TTC549 (cell line): ENCODE results near the gene ZNF584.
"Not testable (repeated sequence)": the region's sequence is repeated elsewhere in the genome, so short reads cannot be mapped to it uniquely, and the experiment has no call there.

Experiments used
- FAIRE-seq: peaks from 2 replicates; lab custom pipeline; 2012; peaks lifted over from hg19 to GRCh38; lab: Jason Lieb, UNC

Gene ZNF584

DNA sequence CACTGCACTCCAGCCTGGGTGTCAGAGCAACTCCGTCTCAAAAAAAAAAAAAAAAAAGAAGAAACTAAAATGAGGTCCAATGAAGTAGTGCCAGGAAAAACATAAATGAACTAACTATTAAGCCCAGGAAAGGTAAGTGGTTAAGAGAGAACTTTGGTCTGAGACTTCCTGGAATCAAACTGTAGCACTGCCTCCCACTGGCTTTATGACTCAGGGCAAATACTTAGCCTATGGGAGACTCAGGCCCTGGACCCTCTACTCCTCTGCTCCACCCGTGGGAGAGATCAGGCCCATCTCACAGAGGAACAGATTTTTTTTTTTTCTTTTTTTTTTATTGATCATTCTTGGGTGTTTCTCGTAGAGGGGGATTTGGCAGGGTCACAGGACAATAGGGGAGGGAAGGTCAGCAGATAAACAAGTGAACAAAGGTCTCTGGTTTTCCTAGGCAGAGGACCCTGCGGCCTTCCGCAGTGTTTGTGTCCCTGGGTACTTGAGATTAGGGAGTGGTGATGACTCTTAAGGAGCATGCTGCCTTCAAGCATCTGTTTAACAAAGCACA, 4.5 kb upstream of the ZNF584 start:
- FAIRE-seq: not testable (repeated sequence)

DNA sequence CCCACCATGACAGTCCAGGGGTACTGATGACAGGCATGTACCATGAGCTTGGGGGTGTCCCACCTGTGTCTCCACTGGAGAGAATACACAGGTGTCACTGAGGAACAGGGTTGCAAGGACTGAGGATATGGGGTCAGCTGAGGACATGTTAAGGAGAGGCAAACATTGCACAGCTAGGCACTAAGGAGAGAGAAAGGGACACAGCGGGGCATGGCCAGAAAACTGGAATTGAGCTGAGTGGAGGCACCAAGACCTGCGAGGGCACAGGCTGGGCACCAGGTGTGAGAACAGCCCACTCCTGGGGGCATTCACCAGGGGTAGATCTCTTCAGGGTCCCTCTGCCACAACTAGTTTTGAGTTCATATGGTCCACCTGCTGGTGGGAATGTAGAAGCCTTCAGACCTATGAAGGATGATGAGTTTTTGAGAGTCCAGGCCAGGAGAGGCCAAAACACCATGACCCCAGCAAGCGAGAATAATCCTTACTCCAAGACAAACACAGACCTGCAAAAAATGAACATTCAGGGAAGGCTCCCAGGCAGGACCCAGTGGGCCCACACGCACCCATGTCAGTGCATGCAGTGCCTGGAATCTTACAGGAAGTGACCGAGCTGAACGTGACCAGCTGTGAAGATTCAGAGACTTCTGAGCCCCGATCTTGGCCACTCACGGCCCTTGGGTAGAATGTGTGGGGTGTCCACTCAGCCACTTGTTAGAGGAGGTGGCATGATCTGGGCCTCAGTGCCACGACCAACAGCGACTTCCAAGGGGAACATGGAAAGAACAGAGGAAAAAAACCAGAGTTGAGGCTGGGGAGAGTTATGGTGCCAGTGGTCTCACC, 1.4 kb upstream of the ZNF584 start:
- FAIRE-seq: no peak

GRCh38 chr19:58407658-58408151, 744 bp upstream of the ZNF584 start:
- no peak for FAIRE-seq

GRCh38 chr19:58409010-58409790, 751 bp downstream of the ZNF584 start:
- no peak for FAIRE-seq

DNA sequence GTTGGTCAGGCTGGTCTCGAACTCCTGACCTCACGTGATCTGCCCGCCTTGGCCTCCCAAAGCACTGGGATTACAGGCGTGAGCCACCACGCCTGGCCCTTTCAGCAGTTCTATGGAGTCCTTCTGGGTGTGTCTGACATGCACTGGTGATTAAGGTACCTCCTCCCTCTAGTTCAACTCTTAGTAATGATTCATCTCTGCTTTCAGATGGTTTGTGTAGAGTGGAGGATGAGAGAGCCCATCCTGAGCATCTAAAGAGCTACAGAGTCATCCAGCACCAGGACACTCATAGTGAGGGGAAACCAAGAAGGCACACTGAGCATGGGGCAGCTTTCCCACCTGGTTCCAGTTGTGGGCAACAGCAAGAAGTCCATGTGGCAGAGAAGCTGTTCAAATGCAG, 8.2 kb downstream of the ZNF584 start:
- no peak for FAIRE-seq

DNA sequence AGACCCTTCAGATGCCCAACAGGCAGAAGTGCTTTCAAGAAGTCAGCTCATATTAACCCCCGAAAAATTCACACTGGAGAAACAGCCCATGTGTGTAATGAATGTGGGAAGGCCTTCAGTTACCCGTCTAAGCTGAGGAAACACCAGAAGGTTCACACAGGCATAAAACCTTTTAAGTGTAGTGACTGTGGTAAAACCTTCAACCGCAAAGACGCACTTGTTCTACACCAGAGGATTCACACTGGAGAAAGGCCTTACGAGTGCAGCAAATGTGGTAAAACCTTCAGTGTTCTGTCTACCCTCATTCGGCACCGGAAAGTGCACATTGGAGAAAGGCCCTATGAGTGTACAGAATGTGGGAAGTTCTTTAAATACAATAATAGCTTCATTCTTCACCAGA, 8.6 kb downstream of the ZNF584 start:
- FAIRE-seq: no peak

DNA sequence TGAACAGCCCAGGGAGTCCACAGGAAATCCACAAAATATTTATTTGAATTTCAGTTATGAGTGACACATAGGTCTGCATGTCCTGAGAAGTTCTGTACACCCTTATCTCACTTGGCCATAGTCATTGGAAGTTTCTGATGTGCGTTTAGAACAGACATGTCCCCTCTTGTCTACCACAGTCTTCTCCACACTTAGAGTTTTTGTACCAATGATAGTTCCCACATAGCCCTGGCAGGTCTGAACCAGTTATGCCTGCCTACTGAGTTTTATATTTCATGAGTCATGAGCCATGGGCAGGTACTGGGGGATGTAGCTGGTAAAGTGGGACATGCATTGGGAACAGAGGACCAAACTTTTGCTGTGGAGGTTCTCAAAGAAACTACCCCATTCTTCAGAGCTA, 20.2 kb downstream of the ZNF584 start:
- no peak for FAIRE-seq

- FAIRE-seq: no peak
These were observed 21.3 kb downstream of the ZNF584 start for GRCh38 chr19:58429745-58430144.

DNA sequence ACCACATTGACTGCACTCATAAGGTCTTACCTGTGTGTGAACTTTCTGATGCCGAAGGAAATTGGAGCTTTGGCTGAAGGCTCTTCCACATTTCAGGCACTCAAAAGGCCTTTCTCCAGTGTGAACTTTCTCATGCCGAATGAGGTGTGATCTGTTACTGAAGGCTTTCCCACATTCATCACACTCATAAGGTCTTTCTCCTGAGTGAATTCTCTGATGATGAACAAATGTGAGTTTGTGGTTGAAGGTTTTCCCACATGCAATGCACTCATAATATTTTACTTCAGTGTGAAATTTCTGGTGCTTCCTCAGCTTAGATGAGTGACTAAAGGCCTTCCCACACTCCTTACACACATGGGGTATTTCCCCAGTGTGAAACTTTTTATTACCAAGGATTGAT, 25.8 kb downstream of the ZNF584 start:
- FAIRE-seq: no peak

DNA sequence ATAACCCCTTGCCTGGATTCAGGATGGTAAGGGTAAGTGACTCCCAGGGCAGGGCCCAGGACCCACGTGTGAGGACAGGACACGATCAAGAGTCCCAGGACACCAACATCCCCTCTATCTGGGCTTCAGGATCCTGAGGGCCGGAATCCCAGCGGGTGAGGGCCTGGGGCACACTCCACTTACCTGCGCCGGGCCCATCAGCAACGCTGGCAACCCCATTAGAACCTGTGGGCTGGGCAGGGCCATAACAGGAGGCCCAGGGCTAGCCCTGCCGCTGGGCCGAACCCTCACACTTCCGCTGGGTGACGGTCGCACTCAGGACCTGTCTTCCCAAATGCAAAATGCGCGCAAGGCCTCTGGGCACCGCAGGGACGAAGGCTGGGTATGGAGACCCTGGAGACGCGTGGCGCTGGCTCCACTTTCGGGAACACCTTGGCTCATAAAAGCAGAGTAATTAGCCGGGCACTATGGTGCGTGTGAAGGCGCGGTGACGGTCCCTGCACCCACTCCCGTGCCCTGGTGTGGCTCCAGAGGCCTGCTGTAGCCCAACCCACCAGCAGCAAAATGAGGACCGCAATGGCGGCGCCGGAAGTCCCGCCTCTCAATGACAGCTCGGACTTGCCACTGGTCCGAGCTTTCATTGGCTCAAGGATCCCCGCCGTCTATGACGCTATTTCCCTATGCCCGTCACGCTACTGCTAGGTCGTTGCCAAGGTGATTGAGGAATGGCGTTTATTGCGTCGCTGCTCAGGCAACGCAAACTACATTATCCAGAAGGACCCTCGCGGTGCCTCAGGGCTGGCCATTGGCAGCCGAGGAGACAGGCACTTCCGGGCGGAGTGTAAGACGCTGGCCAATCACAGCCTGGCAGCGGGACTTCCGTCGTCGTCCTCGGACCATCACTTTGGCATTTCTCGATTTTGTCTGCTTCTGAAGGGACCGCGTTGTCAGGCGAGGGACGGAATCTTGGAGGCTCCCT, 31.4 kb downstream of the ZNF584 start, which contains the start of gene ZNF132:
ZNF132 (minus strand) TSS at position 578 of the 979 bp plus-strand sequence; CDS start at position 246, 332 bp downstream.
- peak; percentile 98 for FAIRE-seq

DNA sequence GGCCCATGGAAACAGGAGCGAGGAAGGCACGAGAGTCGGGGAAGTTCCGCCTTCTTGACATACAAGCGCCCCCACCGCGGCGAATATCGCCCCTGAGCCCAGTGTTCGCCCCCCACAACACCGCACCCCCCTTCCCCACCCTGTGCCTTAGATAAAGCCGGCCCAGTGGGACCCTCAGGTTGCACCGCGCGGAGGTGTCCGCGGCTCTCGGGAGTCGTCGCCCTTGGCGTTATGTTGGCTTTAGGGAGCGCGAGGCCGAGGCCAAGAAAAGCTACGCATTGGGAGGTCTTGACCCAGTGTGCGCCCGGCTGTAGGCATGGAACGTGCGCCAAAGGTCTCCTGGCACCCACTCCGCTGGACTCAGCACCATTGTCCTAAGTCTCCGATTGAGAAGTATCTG, 32.1 kb downstream of the ZNF584 start:
- no peak for FAIRE-seq

GRCh38 chr19:58442986-58443385, 34.5 kb downstream of the ZNF584 start:
- not testable (repeated sequence) for FAIRE-seq

DNA sequence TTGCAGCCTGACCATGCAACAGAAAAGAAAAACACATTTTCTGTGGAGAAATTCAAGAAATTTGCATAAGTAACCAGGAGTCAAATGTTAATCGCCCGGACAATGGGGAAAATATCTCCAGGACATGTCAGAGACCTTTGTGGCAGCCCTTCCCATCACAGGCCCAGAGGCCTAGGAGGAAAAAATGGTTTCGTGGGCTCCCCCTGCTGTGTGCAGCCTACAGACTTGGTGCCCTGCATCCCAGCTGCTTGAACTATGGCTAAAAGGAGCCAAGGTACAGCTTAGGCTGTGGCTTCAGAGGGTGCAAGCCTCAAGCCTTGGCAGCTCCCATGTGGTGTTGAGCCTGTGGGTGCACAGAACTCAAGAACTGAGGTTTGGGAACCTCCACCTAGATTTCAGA, 40.4 kb downstream of the ZNF584 start:
- FAIRE-seq: not testable (repeated sequence)

- not testable (repeated sequence) for FAIRE-seq
These were observed 41.5 kb downstream of the ZNF584 start for GRCh38 chr19:58449980-58450379.

GRCh38 chr19:58450856-58451357, 42.5 kb downstream of the ZNF584 start:
- FAIRE-seq: no peak

DNA sequence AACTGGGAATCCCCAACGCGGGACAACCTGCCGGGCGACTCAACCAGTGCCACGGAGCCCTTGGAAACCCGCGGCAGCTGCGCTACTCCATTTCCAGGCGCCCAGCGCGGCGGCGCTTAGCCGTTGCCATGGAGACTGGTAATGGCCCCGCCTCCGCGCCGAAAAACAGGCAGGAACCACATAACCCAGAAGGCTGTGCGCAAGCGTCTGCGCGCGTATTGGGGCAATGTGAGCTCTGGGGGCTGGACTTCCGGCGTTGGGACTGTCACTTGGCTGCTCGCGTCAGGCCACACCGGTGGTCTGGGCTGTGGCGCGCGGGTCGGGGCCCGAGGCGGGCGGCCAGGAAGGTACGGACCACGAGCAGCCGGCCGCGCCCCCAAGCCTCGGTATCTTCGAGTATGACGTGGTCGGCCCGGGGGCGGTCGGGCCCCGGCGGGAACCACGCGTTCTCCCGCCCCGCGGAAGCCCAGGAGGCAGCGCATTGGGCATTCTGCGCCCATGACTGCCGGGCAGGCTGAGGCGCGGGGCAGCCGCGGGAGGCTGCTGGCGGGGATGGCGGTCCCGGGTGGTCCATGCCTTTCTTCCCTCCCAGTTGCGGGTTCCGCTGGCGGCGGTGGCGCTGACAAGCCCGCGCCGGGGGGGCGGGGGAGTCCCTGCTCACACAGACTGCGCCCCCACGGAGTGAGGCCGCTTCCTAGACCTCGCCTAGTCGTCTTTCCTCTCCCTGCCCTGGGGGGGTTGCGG, 43.1 kb downstream of the ZNF584 start, which contains the start of gene ZNF324B:
ZNF324B (plus strand) TSS at position 265 of the 744 bp plus-strand sequence. CDS start 2,080 bp downstream, outside the sequence.
- no peak for FAIRE-seq

GRCh38 chr19:58453743-58454142, 45.3 kb downstream of the ZNF584 start:
- FAIRE-seq: no peak

GRCh38 chr19:58455306-58455705, 46.9 kb downstream of the ZNF584 start:
- FAIRE-seq: no peak

DNA sequence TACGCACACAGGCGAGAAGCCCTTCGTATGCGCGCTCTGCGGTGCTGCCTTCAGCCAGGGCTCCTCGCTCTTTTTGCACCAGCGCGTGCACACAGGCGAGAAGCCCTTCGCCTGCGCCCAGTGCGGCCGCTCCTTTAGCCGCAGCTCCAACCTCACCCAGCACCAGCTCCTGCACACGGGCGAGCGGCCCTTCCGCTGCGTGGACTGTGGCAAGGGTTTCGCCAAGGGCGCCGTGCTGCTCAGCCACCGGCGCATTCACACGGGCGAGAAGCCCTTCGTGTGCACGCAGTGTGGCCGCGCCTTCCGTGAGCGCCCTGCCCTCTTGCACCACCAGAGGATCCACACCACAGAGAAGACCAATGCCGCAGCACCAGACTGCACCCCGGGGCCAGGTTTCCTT, 47.7 kb downstream of the ZNF584 start:
- FAIRE-seq: no peak

DNA sequence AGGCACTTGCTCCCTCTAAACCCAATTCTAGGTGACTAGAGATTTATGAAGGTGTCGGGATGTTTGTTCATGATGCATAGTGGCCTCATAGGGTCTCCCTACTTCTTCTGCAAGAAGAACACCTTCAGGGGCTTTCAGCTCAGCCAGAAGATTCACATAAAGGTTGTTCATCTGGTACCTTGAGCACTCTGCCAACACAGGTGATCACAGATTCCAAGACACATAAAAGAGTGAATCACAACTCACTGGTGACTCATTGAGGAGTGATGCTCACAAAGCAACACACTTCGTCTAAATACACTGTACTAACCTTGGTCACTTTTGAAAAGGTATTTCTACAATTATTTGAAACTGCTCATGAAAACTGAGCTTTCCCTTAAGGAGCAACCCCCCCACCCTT, 51.6 kb downstream of the ZNF584 start:
- FAIRE-seq: no peak
